Nephron progenitor cell (in vitro differentiated cells): ENCODE measurements around the gene CAMK1.

Experiments used
- DNase-seq: peaks from one replicate; pipeline ENCODE4 v3.0.0; 2021
- H3K27ac Mint-ChIP-seq: 2 replicates; pipeline ENCODE4 v1.8.0; 2021; ENCODE audit warnings: mild to moderate bottlenecking, moderate library complexity, mixed read lengths
- H3K27me3 Mint-ChIP-seq: 2 replicates; pipeline ENCODE4 v1.8.0; 2021; ENCODE audit warnings: mild to moderate bottlenecking, low read depth, mixed read lengths; ENCODE audit not compliant: poor library complexity
- H3K36me3 Mint-ChIP-seq: 2 replicates; pipeline ENCODE4 v1.8.0; 2021; ENCODE audit warnings: low read depth, mixed read lengths
- H3K4me1 Mint-ChIP-seq: 2 replicates; pipeline ENCODE4 v1.8.0; 2021; ENCODE audit warnings: mixed read lengths
- H3K4me3 Mint-ChIP-seq: 2 replicates; pipeline ENCODE4 v1.8.0; 2021; ENCODE audit warnings: mild to moderate bottlenecking, moderate library complexity, mixed read lengths
- H3K9me3 Mint-ChIP-seq: 2 replicates; pipeline ENCODE4 v1.8.0; 2021; ENCODE audit warnings: mild to moderate bottlenecking, moderate library complexity, mixed read lengths
- CTCF ChIP-seq: fragments of 200-600 bp; sonication (generic); IDR thresholded peaks from 2 replicates; pipeline ENCODE4 v1.5.0; 2021; ENCODE audit warnings: antibody characterized with exemption

The CAMK1 gene

GRCh38 chr3:9785602-9786001 lies 15.9 kb upstream of the CAMK1 start:
- H3K27ac Mint-ChIP-seq: no peak overlapping the region
- no peak for DNase-seq
- no peaks in the 10 kb centered on the region for H3K27me3 Mint-ChIP-seq
- H3K9me3 Mint-ChIP-seq: no peaks in the 10 kb centered on the region
- no peak for TF ChIP-seq CTCF
- peaks cover 5% of the 10 kb centered on the region for H3K4me1 Mint-ChIP-seq
- H3K36me3 Mint-ChIP-seq: peaks cover 81% of the 10 kb centered on the region
- no peak overlapping the region for H3K4me3 Mint-ChIP-seq

GRCh38 chr3:9784965-9785364 lies 15.2 kb upstream of the CAMK1 start:
- Mint-ChIP-seq H3K27ac (no peak overlapping the region), H3K4me3 (no peak overlapping the region), H3K9me3 (no peaks in the 10 kb centered on the region), H3K36me3 (peaks cover 80% of the 10 kb centered on the region), H3K4me1 (peaks cover 5% of the 10 kb centered on the region), H3K27me3 (no peaks in the 10 kb centered on the region)
- DNase-seq: no peak
- TF ChIP-seq CTCF: no peak

GRCh38 chr3:9783954-9784353 lies 14.2 kb upstream of the CAMK1 start:
- Mint-ChIP-seq H3K27ac (peak overlapping the region; percentile 48), H3K36me3 (peaks cover 70% of the 10 kb centered on the region), H3K9me3 (no peaks in the 10 kb centered on the region), H3K4me1 (peaks cover 8% of the 10 kb centered on the region), H3K27me3 (no peaks in the 10 kb centered on the region), H3K4me3 (no peak overlapping the region)
- no peak for DNase-seq
- TF ChIP-seq CTCF: no peak

- TF ChIP-seq CTCF: no peak
- no peaks in the 10 kb centered on the region for H3K9me3 Mint-ChIP-seq
- DNase-seq: no peak
- peaks cover 64% of the 10 kb centered on the region for H3K36me3 Mint-ChIP-seq
- peaks cover 12% of the 10 kb centered on the region for H3K4me1 Mint-ChIP-seq
- no peak overlapping the region for H3K4me3 Mint-ChIP-seq
- no peak overlapping the region for H3K27ac Mint-ChIP-seq
- no peaks in the 10 kb centered on the region for H3K27me3 Mint-ChIP-seq
Measured at GRCh38 chr3:9782770-9783169, 13.0 kb upstream of the CAMK1 start.

- Mint-ChIP-seq H3K27me3 (no peaks in the 10 kb centered on the region), H3K27ac (peak overlapping the region; percentile 97), H3K36me3 (peaks cover 57% of the 10 kb centered on the region), H3K4me1 (peaks cover 12% of the 10 kb centered on the region), H3K9me3 (no peaks in the 10 kb centered on the region), H3K4me3 (no peak overlapping the region)
- no peak for TF ChIP-seq CTCF
- DNase-seq: no peak
Measured at GRCh38 chr3:9781978-9782603, 12.3 kb upstream of the CAMK1 start.

GRCh38 chr3:9781551-9781950 lies 11.8 kb upstream of the CAMK1 start:
- H3K4me1 Mint-ChIP-seq: peaks cover 12% of the 10 kb centered on the region
- no peak for DNase-seq
- peaks cover 52% of the 10 kb centered on the region for H3K36me3 Mint-ChIP-seq
- no peak for TF ChIP-seq CTCF
- H3K4me3 Mint-ChIP-seq: no peak overlapping the region
- H3K27ac Mint-ChIP-seq: peak overlapping the region; percentile 88
- no peaks in the 10 kb centered on the region for H3K27me3 Mint-ChIP-seq
- no peaks in the 10 kb centered on the region for H3K9me3 Mint-ChIP-seq
